HepG2 (cell line): ENCODE results near the gene STK25. TPM values are rescaled to one million over a fixed set of nuclear protein-coding genes. Genes with fewer than 3 reads are reported as not detected.

Source experiments
- CAMTA2 ChIP-seq: sonication (generic); formaldehyde crosslinking; IDR thresholded peaks from 2 replicates; pipeline ENCODE4 v1.4.0; 2020; ENCODE audit warnings: mild to moderate bottlenecking, missing genetic modification reagents, borderline replicate concordance
- ELF1 ChIP-seq: sonication (generic); formaldehyde crosslinking; IDR thresholded peaks from 2 replicates; pipeline ENCODE4 v1.4.0; 2020; ENCODE audit warnings: missing genetic modification reagents
- IKZF1 ChIP-seq: fragments of 450-650 bp; IDR thresholded peaks from 2 replicates; pipeline ENCODE4 v1.7.1; 2016
- ISL2 ChIP-seq: sonication (generic); formaldehyde crosslinking; IDR thresholded peaks from 2 replicates; pipeline ENCODE4 v1.5.0; 2020; ENCODE audit warnings: missing genetic modification reagents
- KDM5B ChIP-seq: sonication (generic); formaldehyde crosslinking; IDR thresholded peaks from 2 replicates; pipeline ENCODE4 v1.4.0; 2020; ENCODE audit warnings: missing genetic modification reagents, mild to moderate bottlenecking, borderline replicate concordance
- NFE2L2 ChIP-seq: fragments of 150-350 bp; IDR thresholded peaks from 2 replicates; pipeline ENCODE4 v1.6.1; 2014; ENCODE audit warnings: low read length
- RELA ChIP-seq: sonication (generic); formaldehyde crosslinking; IDR thresholded peaks from 2 replicates; pipeline ENCODE4 v1.4.0; 2020; ENCODE audit warnings: missing genetic modification reagents
- RFX1 ChIP-seq: fragments of 450-650 bp; IDR thresholded peaks from 2 replicates; pipeline ENCODE4 v1.6.1; 2017
- SCMH1 ChIP-seq: sonication (generic); formaldehyde crosslinking; IDR thresholded peaks from 2 replicates; pipeline ENCODE4 v1.9.0; 2021; ENCODE audit warnings: missing genetic modification reagents, mild to moderate bottlenecking, borderline replicate concordance
- SETDB1 ChIP-seq: sonication (generic); formaldehyde crosslinking; IDR thresholded peaks from 2 replicates; pipeline ENCODE4 v1.5.1; 2020; ENCODE audit warnings: missing genetic modification reagents, mild to moderate bottlenecking, borderline replicate concordance
- SMAD3 ChIP-seq: sonication (generic); formaldehyde crosslinking; IDR thresholded peaks from 2 replicates; pipeline ENCODE4 v1.4.0; 2020; ENCODE audit warnings: missing genetic modification reagents
- SNRNP70 ChIP-seq: fragments of 200-400 bp; formaldehyde crosslinking; IDR thresholded peaks from 2 replicates; pipeline ENCODE4 v1.6.1; 2017; ENCODE audit warnings: mild to moderate bottlenecking, low read depth, low read length, moderate library complexity
- SP2 ChIP-seq: sonication (generic); formaldehyde crosslinking; IDR thresholded peaks from 2 replicates; pipeline ENCODE4 v1.5.1; 2020; ENCODE audit warnings: mild to moderate bottlenecking, missing genetic modification reagents
- SP4 ChIP-seq: sonication (generic); formaldehyde crosslinking; IDR thresholded peaks from 2 replicates; pipeline ENCODE4 v1.8.1; 2023; ENCODE audit warnings: mild to moderate bottlenecking, missing genetic modification reagents
- TBX2 ChIP-seq: sonication (generic); formaldehyde crosslinking; IDR thresholded peaks from 2 replicates; pipeline ENCODE4 v1.5.0; 2020; ENCODE audit warnings: missing genetic modification reagents, mild to moderate bottlenecking, borderline replicate concordance
- TCF7 ChIP-seq: sonication (generic); IDR thresholded peaks from 2 replicates; pipeline ENCODE4 v1.6.1; 2016; ENCODE audit warnings: antibody characterized with exemption, low read depth
- ZNF354B ChIP-seq: sonication (generic); formaldehyde crosslinking; IDR thresholded peaks from 2 replicates; pipeline ENCODE4 v1.8.0; 2022; ENCODE audit warnings: mild to moderate bottlenecking, missing genetic modification reagents
- ZNF713 ChIP-seq: sonication (generic); formaldehyde crosslinking; IDR thresholded peaks from 2 replicates; pipeline ENCODE4 v1.4.0; 2020; ENCODE audit warnings: mild to moderate bottlenecking, missing genetic modification reagents
- ZNF780A ChIP-seq: sonication (generic); formaldehyde crosslinking; IDR thresholded peaks from 2 replicates; pipeline ENCODE4 v1.8.0; 2022; ENCODE audit warnings: mild to moderate bottlenecking, missing genetic modification reagents, moderate library complexity
- ZNF782 ChIP-seq: sonication (generic); formaldehyde crosslinking; IDR thresholded peaks from 2 replicates; pipeline ENCODE4 v1.4.0; 2020; ENCODE audit warnings: missing genetic modification reagents, mild to moderate bottlenecking, borderline replicate concordance
- polyA plus RNA-seq, 8 experiments: library from polyadenylated mRNA; depleted of rRNA in 3 of 8; stranded (reverse) in 7 of 8; unstranded in 1 of 8; fragments of >200 nt; fragmentation: Illumina TruSeq in 4 of 8; extraction: Trizol in 4 of 8; gene quantifications; 2 replicates each; pipeline versions ENCODE4 v1.2.1 to v1.2.3, GENCODE V29; 2011 to 2016; ENCODE audit warnings: low read depth in 4 of 8, missing spikeins in 1 of 8, mixed read lengths in 1 of 8; ENCODE audit not compliant: insufficient read depth in 1 of 8
- total RNA-seq, 5 experiments: library from RNA; depleted of rRNA; stranded (reverse); fragments of >200 nt; fragmentation: Illumina TruSeq; extraction: Trizol; gene quantifications; 2 replicates each; pipeline ENCODE4 v1.2.3, GENCODE V29; 2016; ENCODE audit warnings: low read depth in 1 of 5
- TF ChIP-seq, protein P1 (sequence below): sonication (generic); formaldehyde crosslinking; conservative IDR thresholded peaks from 2 replicates; pipeline ENCODE4 v1.8.0; 2022; ENCODE audit warnings: missing genetic modification reagents
- TF ChIP-seq, protein P2 (sequence below): sonication (generic); formaldehyde crosslinking; conservative IDR thresholded peaks from 2 replicates; pipeline ENCODE4 v1.4.0; 2020; ENCODE audit warnings: missing genetic modification reagents
- TF ChIP-seq, protein P3 (sequence below): sonication (generic); formaldehyde crosslinking; IDR thresholded peaks from 2 replicates; pipeline ENCODE4 v1.4.0; 2020; ENCODE audit warnings: missing genetic modification reagents; ENCODE audit errors: not compliant biosample characterization
- TF ChIP-seq, protein P4 (sequence below): IDR thresholded peaks from 2 replicates; pipeline ENCODE4 v1.6.1; 2016
- TF ChIP-seq, protein P5 (sequence below): sonication (generic); formaldehyde crosslinking; IDR thresholded peaks from 2 replicates; pipeline ENCODE4 v1.4.0; 2020; ENCODE audit warnings: mild to moderate bottlenecking, missing genetic modification reagents

Gene STK25
- total and polyA plus RNA-seq, 2 of the 13 experiments (the other 11 are each of a cell fraction or from before 2014, with no cell fraction given) = 177 to 481 TPM

DNA sequence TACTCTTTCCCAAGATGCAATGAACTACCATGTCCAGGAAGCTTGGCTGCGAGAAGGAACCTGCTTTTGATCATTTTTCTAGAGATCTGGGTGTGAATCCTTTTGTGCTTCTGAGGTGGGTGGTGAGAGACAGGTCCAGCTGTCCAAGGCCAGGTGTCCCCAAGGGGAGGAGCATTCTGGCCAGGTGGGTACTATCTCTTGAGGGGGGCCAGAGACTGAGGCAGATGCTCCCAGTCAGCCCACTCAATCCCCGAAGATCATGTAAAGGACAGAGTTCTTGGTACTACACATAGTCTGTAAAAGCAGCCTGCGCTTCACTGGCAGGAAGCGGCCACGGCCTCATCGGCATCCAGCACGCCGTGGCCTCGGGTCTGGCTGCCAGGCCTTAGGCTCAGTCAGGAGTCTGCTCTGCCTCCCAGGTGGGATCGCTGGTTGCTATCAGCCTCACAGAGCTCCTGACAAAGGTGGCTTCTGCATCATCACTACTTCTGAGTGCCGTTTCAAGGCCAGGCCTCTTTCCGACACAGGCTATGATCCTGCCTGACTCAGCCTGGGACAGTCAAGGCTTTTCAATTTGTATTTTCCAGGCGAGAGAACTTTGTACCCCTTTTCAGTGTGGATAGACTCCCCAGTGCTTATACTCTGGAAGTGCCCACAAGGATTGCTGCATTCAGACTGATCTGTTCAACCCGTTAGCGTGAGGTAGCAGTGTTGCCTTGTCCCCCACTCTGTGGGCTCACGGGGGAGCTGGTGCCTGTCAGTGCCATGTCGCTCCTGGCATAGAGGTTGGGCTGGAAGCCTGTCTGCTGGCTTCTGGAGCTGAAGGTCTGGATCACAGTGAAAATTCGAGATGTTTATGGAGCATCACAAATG lies 29.1 kb downstream of the STK25 start (continued):
- TF ChIP-seq, protein P1, sequence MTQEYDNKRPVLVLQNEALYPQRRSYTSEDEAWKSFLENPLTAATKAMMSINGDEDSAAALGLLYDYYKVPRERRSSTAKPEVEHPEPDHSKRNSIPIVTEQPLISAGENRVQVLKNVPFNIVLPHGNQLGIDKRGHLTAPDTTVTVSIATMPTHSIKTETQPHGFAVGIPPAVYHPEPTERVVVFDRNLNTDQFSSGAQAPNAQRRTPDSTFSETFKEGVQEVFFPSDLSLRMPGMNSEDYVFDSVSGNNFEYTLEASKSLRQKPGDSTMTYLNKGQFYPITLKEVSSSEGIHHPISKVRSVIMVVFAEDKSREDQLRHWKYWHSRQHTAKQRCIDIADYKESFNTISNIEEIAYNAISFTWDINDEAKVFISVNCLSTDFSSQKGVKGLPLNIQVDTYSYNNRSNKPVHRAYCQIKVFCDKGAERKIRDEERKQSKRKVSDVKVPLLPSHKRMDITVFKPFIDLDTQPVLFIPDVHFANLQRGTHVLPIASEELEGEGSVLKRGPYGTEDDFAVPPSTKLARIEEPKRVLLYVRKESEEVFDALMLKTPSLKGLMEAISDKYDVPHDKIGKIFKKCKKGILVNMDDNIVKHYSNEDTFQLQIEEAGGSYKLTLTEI (CRISPR knock-in tag) = no peak
- TF ChIP-seq TBX2 (CRISPR knock-in tag) (0 out of 2 replicates have a peak, but pooled peaks have one; percentile 22), KDM5B (no peak), SP2 (CRISPR knock-in tag) (no peak), SNRNP70 (no peak), SP4 (0 out of 2 replicates have a peak, but pooled peaks have one; percentile 45), ZNF354B (CRISPR knock-in tag) (no peak), RELA (CRISPR knock-in tag) (no peak), TCF7 (no peak), NFE2L2 (no peak; the same call in 1 of the 2 replicates), SCMH1 (CRISPR knock-in tag) (no peak), ZNF780A (CRISPR knock-in tag) (no peak), SMAD3 (CRISPR knock-in tag) (no peak), ZNF782 (no peak), IKZF1 (no peak), ELF1 (CRISPR knock-in tag) (no peak), CAMTA2 (CRISPR knock-in tag) (no peak), SETDB1 (CRISPR knock-in tag) (no peak), ISL2 (CRISPR knock-in tag) (0 out of 2 replicates have a peak, but pooled peaks have one; percentile 31), ZNF713 (CRISPR knock-in tag) (no peak), RFX1 (no peak)
- TF ChIP-seq, protein P2, sequence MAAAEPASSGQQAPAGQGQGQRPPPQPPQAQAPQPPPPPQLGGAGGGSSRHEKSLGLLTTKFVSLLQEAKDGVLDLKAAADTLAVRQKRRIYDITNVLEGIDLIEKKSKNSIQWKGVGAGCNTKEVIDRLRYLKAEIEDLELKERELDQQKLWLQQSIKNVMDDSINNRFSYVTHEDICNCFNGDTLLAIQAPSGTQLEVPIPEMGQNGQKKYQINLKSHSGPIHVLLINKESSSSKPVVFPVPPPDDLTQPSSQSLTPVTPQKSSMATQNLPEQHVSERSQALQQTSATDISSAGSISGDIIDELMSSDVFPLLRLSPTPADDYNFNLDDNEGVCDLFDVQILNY (CRISPR knock-in tag) = 0 out of 2 replicates have a peak, but pooled peaks have one; percentile 32
- TF ChIP-seq, protein P3, sequence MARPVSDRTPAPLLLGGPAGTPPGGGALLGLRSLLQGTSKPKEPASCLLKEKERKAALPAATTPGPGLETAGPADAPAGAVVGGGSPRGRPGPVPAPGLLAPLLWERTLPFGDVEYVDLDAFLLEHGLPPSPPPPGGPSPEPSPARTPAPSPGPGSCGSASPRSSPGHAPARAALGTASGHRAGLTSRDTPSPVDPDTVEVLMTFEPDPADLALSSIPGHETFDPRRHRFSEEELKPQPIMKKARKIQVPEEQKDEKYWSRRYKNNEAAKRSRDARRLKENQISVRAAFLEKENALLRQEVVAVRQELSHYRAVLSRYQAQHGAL = no peak
- TF ChIP-seq, protein P4, sequence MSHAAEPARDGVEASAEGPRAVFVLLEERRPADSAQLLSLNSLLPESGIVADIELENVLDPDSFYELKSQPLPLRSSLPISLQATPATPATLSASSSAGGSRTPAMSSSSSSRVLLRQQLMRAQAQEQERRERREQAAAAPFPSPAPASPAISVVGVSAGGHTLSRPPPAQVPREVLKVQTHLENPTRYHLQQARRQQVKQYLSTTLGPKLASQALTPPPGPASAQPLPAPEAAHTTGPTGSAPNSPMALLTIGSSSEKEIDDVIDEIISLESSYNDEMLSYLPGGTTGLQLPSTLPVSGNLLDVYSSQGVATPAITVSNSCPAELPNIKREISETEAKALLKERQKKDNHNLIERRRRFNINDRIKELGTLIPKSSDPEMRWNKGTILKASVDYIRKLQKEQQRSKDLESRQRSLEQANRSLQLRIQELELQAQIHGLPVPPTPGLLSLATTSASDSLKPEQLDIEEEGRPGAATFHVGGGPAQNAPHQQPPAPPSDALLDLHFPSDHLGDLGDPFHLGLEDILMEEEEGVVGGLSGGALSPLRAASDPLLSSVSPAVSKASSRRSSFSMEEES (CRISPR knock-in tag) = no peak
- TF ChIP-seq, protein P5, sequence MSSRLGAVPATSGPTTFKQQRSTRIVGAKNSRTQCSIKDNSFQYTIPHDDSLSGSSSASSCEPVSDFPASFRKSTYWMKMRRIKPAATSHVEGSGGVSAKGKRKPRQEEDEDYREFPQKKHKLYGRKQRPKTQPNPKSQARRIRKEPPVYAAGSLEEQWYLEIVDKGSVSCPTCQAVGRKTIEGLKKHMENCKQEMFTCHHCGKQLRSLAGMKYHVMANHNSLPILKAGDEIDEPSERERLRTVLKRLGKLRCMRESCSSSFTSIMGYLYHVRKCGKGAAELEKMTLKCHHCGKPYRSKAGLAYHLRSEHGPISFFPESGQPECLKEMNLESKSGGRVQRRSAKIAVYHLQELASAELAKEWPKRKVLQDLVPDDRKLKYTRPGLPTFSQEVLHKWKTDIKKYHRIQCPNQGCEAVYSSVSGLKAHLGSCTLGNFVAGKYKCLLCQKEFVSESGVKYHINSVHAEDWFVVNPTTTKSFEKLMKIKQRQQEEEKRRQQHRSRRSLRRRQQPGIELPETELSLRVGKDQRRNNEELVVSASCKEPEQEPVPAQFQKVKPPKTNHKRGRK (CRISPR knock-in tag) = 0 out of 2 replicates have a peak, but pooled peaks have one; percentile 37
